ENCODE measurements around the gene COX5A. TPM values are rescaled to one million over a fixed set of nuclear protein-coding genes. Genes with fewer than 3 reads are reported as not detected.

Gene COX5A
- total and polyA plus RNA-seq, 2 experiments from 2014 or later: 190 to 885 TPM

GRCh38 chr15:74873756-74874424 lies 64.0 kb downstream of the COX5A start:
- Histone ChIP-seq H3F3A (replicated peaks; ENCODE audit: low read depth) (0 out of 2 replicates have a peak, but pooled peaks cover 8% of the 10 kb centered on the region), H3K79me2 (replicated peaks; ENCODE audit: insufficient read depth) (peaks cover 37% of the 10 kb centered on the region), H3K4me1 (ENCODE audit: insufficient read depth) (no peaks in the 10 kb centered on the region), H3K4me3 (peak overlapping the region; percentile 83), H3K36me3 (ENCODE audit: insufficient read depth) (no peaks in the 10 kb centered on the region), H3K27me3 (ENCODE audit: insufficient read depth) (no peaks in the 10 kb centered on the region), H4K20me1 (replicated peaks; ENCODE audit: insufficient read depth) (peaks cover 17% of the 10 kb centered on the region), H3K27ac (ENCODE audit: low read depth) (peak overlapping the region; percentile 87; the same call in 1 of the 2 replicates), H3K4me2 (peak overlapping the region; percentile 96), H2AFZ (peak overlapping the region; percentile 100), H3K9me2 (ENCODE audit: insufficient read depth) (no peaks in the 10 kb centered on the region)
- Mint-ChIP-seq H3K4me3 (peak overlapping the region; percentile 86), H3K27ac (peak overlapping the region; percentile 83; the same call in 1 of the 2 replicates), H3K4me1 (peaks cover 18% of the 10 kb centered on the region), H3K36me3 (ENCODE audit: low read depth) (peaks cover 3% of the 10 kb centered on the region; the same call in 2 of the 3 replicates), H3K27me3 (ENCODE audit: insufficient read depth, low read depth, poor library complexity) (peaks cover 18% of the 10 kb centered on the region), H3K9me3 (no peaks in the 10 kb centered on the region)
- TF ChIP-seq ZNF114 (CRISPR knock-in tag; IDR thresholded peaks at IDR 0.05) (no peak), POLR2AphosphoS5 (IDR thresholded peaks at IDR 0.05; ENCODE audit: low read depth) (no peak), EZH2 (IDR thresholded peaks at IDR 0.05; ENCODE audit: low read depth, unreplicated experiment) (no peak), REST (IDR thresholded peaks at IDR 0.05; ENCODE audit: unreplicated experiment) (no peak), STAT1 (IDR thresholded peaks at IDR 0.05; ENCODE audit: unreplicated experiment) (no peak), CTCF (conservative IDR thresholded peaks at IDR 0.05; ENCODE audit: low read depth in 2 of 2) (no peak), ZNF462 (CRISPR knock-in tag; IDR thresholded peaks at IDR 0.05) (no peak), ZNF331 (CRISPR knock-in tag; IDR thresholded peaks at IDR 0.05; ENCODE audit: low read depth) (no peak), JUNB (IDR thresholded peaks at IDR 0.05; ENCODE audit: unreplicated experiment) (no peak), NANOG (IDR thresholded peaks at IDR 0.05; ENCODE audit: borderline replicate concordance) (no peak), ETS1 (IDR thresholded peaks at IDR 0.05) (no peak), EZH2phosphoT487 (IDR thresholded peaks at IDR 0.05; ENCODE audit: unreplicated experiment) (no peak), CREB1 (CRISPR knock-in tag; IDR thresholded peaks at IDR 0.05; ENCODE audit: low read depth) (no peak)
- ATAC-seq (peak; percentile 4), DNase-seq (ENCODE audit: low spot score) (peak; percentile 44)
